Measurements from ENCODE around the gene ACOT11. TPM values are rescaled to one million over a fixed set of nuclear protein-coding genes. Genes with fewer than 3 reads are reported as not detected.
A peak's percentile ranks its signal among the peaks of the same experiment; 100 is the strongest.

ACOT11 gene
- total and polyA plus RNA-seq, 2 of the 13 experiments (the other 11 are each of a cell fraction or from before 2014, with no cell fraction given): 2.6 to 3.3 TPM

- H3K27ac ChIP-seq (ENCODE audit: extremely low read length, insufficient read depth, low read length): no peak overlapping the region
- CTCF ChIA-PET (ENCODE audit: low intra/inter-chr PET ratio, low total read pairs): no interaction called here
- H4K20me1 ChIP-seq (ENCODE audit: insufficient read depth, low read length): no peaks in the 10 kb centered on the region
- intact Hi-C loops (cut with micrococcal nuclease; ENCODE audit: unreplicated experiment): no loop called here
- peak overlapping the region; percentile 57; the same call in 1 of the 2 replicates for H3K4me2 ChIP-seq (ENCODE audit: low read depth, low read length)
- H2AFZ ChIP-seq (ENCODE audit: low read length): no peak overlapping the region
- no peaks in the 10 kb centered on the region for H3K79me2 ChIP-seq (ENCODE audit: insufficient read depth, low read length)
- ATAC-seq (no peak), FAIRE-seq (no peak), DNase-seq (ENCODE audit: low spot score) (no peak)
- TF ChIP-seq REXO4 (CRISPR knock-in tag; IDR thresholded peaks at IDR 0.05; ENCODE audit: borderline replicate concordance) (no peak), GRHL1 (CRISPR knock-in tag; conservative IDR thresholded peaks at IDR 0.05) (no peak), ZMYM3 (CRISPR knock-in tag; IDR thresholded peaks at IDR 0.05) (no peak), MZF1 (CRISPR knock-in tag; IDR thresholded peaks at IDR 0.05; ENCODE audit: borderline replicate concordance) (no peak), JARID2 (CRISPR knock-in tag; IDR thresholded peaks at IDR 0.05; ENCODE audit: insufficient replicate concordance) (no peak), ELF3 (CRISPR knock-in tag; IDR thresholded peaks at IDR 0.05) (no peak), ZFP36 (IDR thresholded peaks at IDR 0.05; ENCODE audit: borderline replicate concordance, low read depth, low read length, partially characterized antibody) (no peak), CEBPG (CRISPR knock-in tag; IDR thresholded peaks at IDR 0.05) (no peak), CREBL2 (CRISPR knock-in tag; IDR thresholded peaks at IDR 0.05; ENCODE audit: borderline replicate concordance) (no peak), ZNF543 (CRISPR knock-in tag; IDR thresholded peaks at IDR 0.05) (no peak), ZNF264 (CRISPR knock-in tag; IDR thresholded peaks at IDR 0.05) (no peak), LBX2 (CRISPR knock-in tag; IDR thresholded peaks at IDR 0.05; ENCODE audit: borderline replicate concordance) (no peak)
- in situ Hi-C loops (cut with HindIII; ENCODE audit: extremely low pct_ligation_motif_present, low pct_unique_long_range_greater_than_20kb): no loop called here
- POLR2A ChIA-PET: no interaction called here
- no peaks in the 10 kb centered on the region for H3K36me3 ChIP-seq (replicated peaks in 1 of 2; ENCODE audit: control insufficient read depth in 1 of 2, insufficient read depth in 2 of 2, low read length in 2 of 2)
- no peak overlapping the region for H3K9ac ChIP-seq (ENCODE audit: insufficient read depth, low read depth, low read length)
- peaks cover 57% of the 10 kb centered on the region for H3K4me1 ChIP-seq (ENCODE audit: insufficient read depth, low read length)
- no peaks in the 10 kb centered on the region for H3K27me3 ChIP-seq (ENCODE audit: control insufficient read depth in 1 of 2, insufficient read depth in 2 of 2, low read length in 2 of 2)
- H3K9me3 ChIP-seq (ENCODE audit: low read length): no peaks in the 10 kb centered on the region
- no peak overlapping the region for H3K4me3 ChIP-seq (replicated peaks in 1 of 3; ENCODE audit: insufficient read depth in 1 of 3, low read depth in 2 of 3, low read length in 3 of 3)
- no TSS peak for BruUV-seq (replicated peaks)
Measured at GRCh38 chr1:54652168-54652567, 104.1 kb downstream of the ACOT11 start.

Data from HepG2 (cell line).